Neural progenitor cell (in vitro differentiated cells): ENCODE measurements around the gene PACSIN2. TPM values are rescaled to one million over a fixed set of nuclear protein-coding genes. Genes with fewer than 3 reads are reported as not detected.
"Not testable (repeated sequence)": the region's sequence is repeated elsewhere in the genome, so short reads cannot be mapped to it uniquely, and the experiment has no call there.

Experiments used
- DNase-seq: peaks from one replicate; pipeline ENCODE4 v3.0.0-alpha.2; 2016; ENCODE audit warnings: low spot score
- H2AFZ ChIP-seq: fragments of 200-600 bp; sonication (generic); replicated peaks from 2 replicates; pipeline ENCODE4 v1.6.1; 2016; ENCODE audit warnings: antibody characterized with exemption
- H3F3A ChIP-seq: fragments of 200-600 bp; sonication (generic); 2 replicates; pipeline ENCODE4 v1.6.1; 2016; ENCODE audit warnings: antibody characterized with exemption, low read depth
- H3K27ac ChIP-seq: fragments of 200-600 bp; sonication (generic); 2 replicates; pipeline ENCODE4 v1.5.1; 2016; ENCODE audit warnings: mild to moderate bottlenecking
- H3K27me3 ChIP-seq: fragments of 200-600 bp; sonication (generic); 2 replicates; pipeline ENCODE4 v1.6.1; 2016; ENCODE audit warnings: mild to moderate bottlenecking, moderate library complexity
- H3K36me3 ChIP-seq: fragments of 200-600 bp; sonication (generic); 2 replicates; pipeline ENCODE4 v1.5.1; 2016
- H3K4me1 ChIP-seq: fragments of 200-600 bp; sonication (generic); 2 replicates; pipeline ENCODE4 v1.6.1; 2016; ENCODE audit warnings: mixed run types
- H3K4me2 ChIP-seq: fragments of 200-600 bp; sonication (generic); 2 replicates; pipeline ENCODE4 v1.6.1; 2016
- H3K4me3 ChIP-seq: fragments of 200-600 bp; sonication (generic); 2 replicates; pipeline ENCODE4 v1.5.1; 2016
- H3K79me2 ChIP-seq: fragments of 200-600 bp; sonication (generic); 2 replicates; pipeline ENCODE4 v1.6.1; 2016; ENCODE audit warnings: low read depth
- H3K9ac ChIP-seq: fragments of 200-600 bp; sonication (generic); 2 replicates; pipeline ENCODE4 v1.6.1; 2016
- H3K9me3 ChIP-seq: fragments of 200-600 bp; sonication (generic); 2 replicates; pipeline ENCODE4 v1.5.1; 2016; ENCODE audit warnings: low read depth
- H4K20me1 ChIP-seq: fragments of 200-600 bp; sonication (generic); 2 replicates; pipeline ENCODE4 v1.6.1; 2016; ENCODE audit warnings: low read depth
- H3K27ac Mint-ChIP-seq: 3 replicates; pipeline ENCODE4 v1.8.0; 2021; ENCODE audit warnings: mixed read lengths
- H3K27me3 Mint-ChIP-seq: 2 replicates; pipeline ENCODE4 v1.8.0; 2022; ENCODE audit warnings: low read depth, mild to moderate bottlenecking, inconsistent platforms, moderate library complexity, mixed read lengths; ENCODE audit not compliant: insufficient read depth
- H3K36me3 Mint-ChIP-seq: 3 replicates; pipeline ENCODE4 v1.8.0; 2021; ENCODE audit warnings: mixed read lengths
- H3K4me1 Mint-ChIP-seq: 3 replicates; pipeline ENCODE4 v1.8.0; 2021; ENCODE audit warnings: mixed read lengths
- H3K4me3 Mint-ChIP-seq: 3 replicates; pipeline ENCODE4 v1.8.0; 2021; ENCODE audit warnings: mild to moderate bottlenecking, moderate library complexity, mixed read lengths
- H3K9me3 Mint-ChIP-seq: 3 replicates; pipeline ENCODE4 v1.8.0; 2020; ENCODE audit warnings: mixed read lengths
- EZH2 ChIP-seq: fragments of 200-600 bp; sonication (generic); IDR thresholded peaks from 2 replicates; pipeline ENCODE4 v1.6.1; 2017; ENCODE audit warnings: antibody characterized with exemption, mild to moderate bottlenecking, moderate library complexity
- EZH2phosphoT487 ChIP-seq: fragments of 200-600 bp; sonication (generic); IDR thresholded peaks from 2 replicates; pipeline ENCODE4 v1.6.1; 2017; ENCODE audit warnings: antibody characterized with exemption
- total RNA-seq: library from RNA; depleted of rRNA; stranded (reverse); fragments of >200 nt; gene quantifications from 2 replicates; pipeline ENCODE4 v1.2.3, GENCODE V29; 2015; ENCODE audit warnings: low replicate concordance
- TF ChIP-seq, protein P1 (sequence below): fragments of 200-600 bp; sonication (generic); IDR thresholded peaks from 2 replicates; pipeline ENCODE4 v1.5.1; 2017; ENCODE audit warnings: antibody characterized with exemption, mild to moderate bottlenecking

PACSIN2 gene
- total RNA-seq, 1 donor from 2014 or later: 38.1 TPM

DNA sequence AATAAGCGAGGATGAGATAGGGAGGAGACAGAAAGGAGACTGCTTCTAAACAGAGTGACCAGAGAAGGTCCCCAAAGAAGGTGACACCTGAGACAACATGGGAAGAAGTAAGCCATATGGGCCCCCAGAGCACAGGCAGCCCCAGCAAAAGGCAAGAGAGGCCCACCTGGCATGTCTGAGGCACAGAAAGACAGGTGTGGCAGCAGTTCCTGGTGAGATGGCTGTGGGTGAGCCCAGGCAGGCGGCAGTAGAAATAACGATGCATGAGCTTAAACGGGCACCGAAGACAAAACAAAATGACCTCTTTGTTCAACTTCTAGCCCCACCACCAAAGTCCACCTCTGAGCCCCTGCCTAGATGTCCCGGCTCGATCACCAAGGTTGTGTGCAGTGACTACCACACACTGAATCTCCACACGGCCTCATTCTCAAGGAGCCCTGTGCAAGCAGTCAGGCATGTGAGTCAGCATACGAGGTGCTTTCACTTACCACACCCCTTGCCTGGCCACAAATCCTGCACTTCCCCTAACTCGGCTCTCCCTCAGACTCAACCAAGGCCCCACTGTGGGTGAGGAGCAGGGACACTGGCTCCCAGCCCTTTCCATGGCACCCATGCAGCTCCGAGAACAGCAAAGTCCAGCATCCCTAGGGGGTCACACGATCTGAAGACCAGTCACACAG is 77.6 kb downstream of the PACSIN2 start:
- peaks cover 72% of the 10 kb centered on the region for H3K79me2 ChIP-seq
- H3K9me3 ChIP-seq: no peaks in the 10 kb centered on the region
- H2AFZ ChIP-seq: no peak overlapping the region
- H3K36me3 Mint-ChIP-seq: peaks cover 4% of the 10 kb centered on the region
- H3K27me3 Mint-ChIP-seq: peaks cover 10% of the 10 kb centered on the region
- H3K4me2 ChIP-seq: no peak overlapping the region
- H3K4me1 Mint-ChIP-seq: peaks cover 62% of the 10 kb centered on the region
- no peak overlapping the region for H3K4me3 Mint-ChIP-seq
- H3F3A ChIP-seq: no peaks in the 10 kb centered on the region
- H3K27ac Mint-ChIP-seq: no peak overlapping the region
- no peaks in the 10 kb centered on the region for H3K27me3 ChIP-seq
- H3K36me3 ChIP-seq: no peaks in the 10 kb centered on the region
- H3K4me3 ChIP-seq: no peak overlapping the region
- peaks cover 56% of the 10 kb centered on the region for H4K20me1 ChIP-seq
- no peak overlapping the region for H3K27ac ChIP-seq
- H3K9me3 Mint-ChIP-seq: no peaks in the 10 kb centered on the region
- no peak for DNase-seq
- no peaks in the 10 kb centered on the region for H3K4me1 ChIP-seq
- TF ChIP-seq EZH2: no peak
- TF ChIP-seq EZH2phosphoT487: no peak
- TF ChIP-seq, protein P1, sequence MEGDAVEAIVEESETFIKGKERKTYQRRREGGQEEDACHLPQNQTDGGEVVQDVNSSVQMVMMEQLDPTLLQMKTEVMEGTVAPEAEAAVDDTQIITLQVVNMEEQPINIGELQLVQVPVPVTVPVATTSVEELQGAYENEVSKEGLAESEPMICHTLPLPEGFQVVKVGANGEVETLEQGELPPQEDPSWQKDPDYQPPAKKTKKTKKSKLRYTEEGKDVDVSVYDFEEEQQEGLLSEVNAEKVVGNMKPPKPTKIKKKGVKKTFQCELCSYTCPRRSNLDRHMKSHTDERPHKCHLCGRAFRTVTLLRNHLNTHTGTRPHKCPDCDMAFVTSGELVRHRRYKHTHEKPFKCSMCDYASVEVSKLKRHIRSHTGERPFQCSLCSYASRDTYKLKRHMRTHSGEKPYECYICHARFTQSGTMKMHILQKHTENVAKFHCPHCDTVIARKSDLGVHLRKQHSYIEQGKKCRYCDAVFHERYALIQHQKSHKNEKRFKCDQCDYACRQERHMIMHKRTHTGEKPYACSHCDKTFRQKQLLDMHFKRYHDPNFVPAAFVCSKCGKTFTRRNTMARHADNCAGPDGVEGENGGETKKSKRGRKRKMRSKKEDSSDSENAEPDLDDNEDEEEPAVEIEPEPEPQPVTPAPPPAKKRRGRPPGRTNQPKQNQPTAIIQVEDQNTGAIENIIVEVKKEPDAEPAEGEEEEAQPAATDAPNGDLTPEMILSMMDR: no peak
- H3K9ac ChIP-seq: no peak overlapping the region

DNA sequence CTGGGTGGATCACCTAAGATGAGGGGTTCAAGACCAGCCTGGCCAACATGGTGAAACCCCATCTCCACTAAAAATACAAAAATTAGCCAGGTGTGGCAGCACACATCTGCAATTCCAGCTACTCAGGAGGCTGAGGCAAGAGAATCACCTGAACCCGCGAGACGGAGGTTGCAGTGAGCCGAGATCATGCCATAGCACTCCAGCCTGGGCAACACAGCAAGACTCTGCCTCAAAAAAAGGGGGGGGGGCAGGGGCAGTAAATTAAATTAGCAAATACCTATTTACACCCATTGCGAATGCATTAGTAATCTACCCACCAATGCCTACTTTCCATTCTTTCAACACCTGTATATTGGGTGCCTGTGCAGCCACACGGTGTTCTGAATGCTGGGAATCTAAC is 78.3 kb downstream of the PACSIN2 start:
- H3K9me3 ChIP-seq, H3K27me3 ChIP-seq, H2AFZ ChIP-seq, H3K4me3 ChIP-seq, H3K36me3 Mint-ChIP-seq, H3K36me3 ChIP-seq, H3K4me3 Mint-ChIP-seq, H3K9me3 Mint-ChIP-seq, H3K27ac Mint-ChIP-seq, H3K9ac ChIP-seq, H3F3A ChIP-seq, DNase-seq, H3K4me2 ChIP-seq, H3K27ac ChIP-seq, H3K4me1 ChIP-seq: not testable (repeated sequence)
- Mint-ChIP-seq H3K27me3 (peaks cover 10% of the 10 kb centered on the region), H3K4me1 (peaks cover 62% of the 10 kb centered on the region)
- Histone ChIP-seq H3K79me2 (peaks cover 78% of the 10 kb centered on the region), H4K20me1 (peaks cover 63% of the 10 kb centered on the region)

DNA sequence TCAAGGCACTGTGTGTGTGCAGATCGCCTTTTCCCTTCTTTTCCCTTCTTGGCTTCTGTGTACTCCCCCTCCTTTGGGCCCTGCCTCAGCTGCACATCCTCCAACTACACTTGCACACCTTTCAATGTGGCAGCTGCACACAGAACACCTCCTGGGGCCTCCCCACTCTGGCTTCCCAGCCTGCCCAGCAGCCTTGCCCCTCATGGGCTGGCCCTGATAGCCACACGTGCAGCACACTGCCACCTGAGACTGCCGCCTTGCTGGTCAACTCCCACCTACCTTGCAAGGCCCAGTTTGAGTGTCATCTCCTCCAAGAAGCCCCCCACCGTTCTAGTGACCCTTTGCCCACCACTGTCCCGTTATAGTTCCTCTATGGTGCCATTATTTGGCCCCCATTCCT is 80.6 kb downstream of the PACSIN2 start:
- H3K4me2 ChIP-seq: no peak overlapping the region
- H3K9me3 ChIP-seq: no peaks in the 10 kb centered on the region
- no peak overlapping the region for H2AFZ ChIP-seq
- H3K4me1 ChIP-seq: no peaks in the 10 kb centered on the region
- no peak overlapping the region for H3K4me3 Mint-ChIP-seq
- H3K9me3 Mint-ChIP-seq: no peaks in the 10 kb centered on the region
- no peak for TF ChIP-seq EZH2
- TF ChIP-seq, protein P1: no peak
- no peak for TF ChIP-seq EZH2phosphoT487
- peaks cover 76% of the 10 kb centered on the region for H3K79me2 ChIP-seq
- H4K20me1 ChIP-seq: peaks cover 63% of the 10 kb centered on the region
- no peaks in the 10 kb centered on the region for H3K27me3 ChIP-seq
- DNase-seq: no peak
- H3K36me3 ChIP-seq: no peaks in the 10 kb centered on the region
- no peak overlapping the region for H3K9ac ChIP-seq
- H3K27me3 Mint-ChIP-seq: peaks cover 10% of the 10 kb centered on the region
- peaks cover 6% of the 10 kb centered on the region for H3K36me3 Mint-ChIP-seq
- H3K27ac ChIP-seq: no peak overlapping the region
- H3K4me3 ChIP-seq: no peak overlapping the region
- no peaks in the 10 kb centered on the region for H3F3A ChIP-seq
- peak overlapping the region; percentile 47 for H3K27ac Mint-ChIP-seq
- H3K4me1 Mint-ChIP-seq: peaks cover 57% of the 10 kb centered on the region

- Mint-ChIP-seq H3K9me3 (no peaks in the 10 kb centered on the region), H3K27me3 (peaks cover 10% of the 10 kb centered on the region), H3K36me3 (peaks cover 6% of the 10 kb centered on the region), H3K4me3 (no peak overlapping the region), H3K27ac (peak overlapping the region; percentile 1), H3K4me1 (peaks cover 56% of the 10 kb centered on the region)
- H4K20me1 ChIP-seq: peaks cover 60% of the 10 kb centered on the region
- no peak for DNase-seq
- H3K9ac ChIP-seq: no peak overlapping the region
- H3K4me1 ChIP-seq: no peaks in the 10 kb centered on the region
- no peaks in the 10 kb centered on the region for H3K27me3 ChIP-seq
- no peaks in the 10 kb centered on the region for H3K36me3 ChIP-seq
- H3K79me2 ChIP-seq: peaks cover 76% of the 10 kb centered on the region
- H3K27ac ChIP-seq: no peak overlapping the region
- no peak overlapping the region for H2AFZ ChIP-seq
- no peaks in the 10 kb centered on the region for H3F3A ChIP-seq
- no peaks in the 10 kb centered on the region for H3K9me3 ChIP-seq
- no peak overlapping the region for H3K4me2 ChIP-seq
- H3K4me3 ChIP-seq: no peak overlapping the region
- TF ChIP-seq, protein P1: no peak
- TF ChIP-seq EZH2 (no peak), EZH2phosphoT487 (no peak)
Observed at GRCh38 chr22:42933485-42934091, 81.4 kb downstream of the PACSIN2 start.
